ENCODE data around the gene ADGRA1.
"Not testable (repeated sequence)": the region's sequence is repeated elsewhere in the genome, so short reads cannot be mapped to it uniquely, and the experiment has no call there.

The ADGRA1 gene, protein sequence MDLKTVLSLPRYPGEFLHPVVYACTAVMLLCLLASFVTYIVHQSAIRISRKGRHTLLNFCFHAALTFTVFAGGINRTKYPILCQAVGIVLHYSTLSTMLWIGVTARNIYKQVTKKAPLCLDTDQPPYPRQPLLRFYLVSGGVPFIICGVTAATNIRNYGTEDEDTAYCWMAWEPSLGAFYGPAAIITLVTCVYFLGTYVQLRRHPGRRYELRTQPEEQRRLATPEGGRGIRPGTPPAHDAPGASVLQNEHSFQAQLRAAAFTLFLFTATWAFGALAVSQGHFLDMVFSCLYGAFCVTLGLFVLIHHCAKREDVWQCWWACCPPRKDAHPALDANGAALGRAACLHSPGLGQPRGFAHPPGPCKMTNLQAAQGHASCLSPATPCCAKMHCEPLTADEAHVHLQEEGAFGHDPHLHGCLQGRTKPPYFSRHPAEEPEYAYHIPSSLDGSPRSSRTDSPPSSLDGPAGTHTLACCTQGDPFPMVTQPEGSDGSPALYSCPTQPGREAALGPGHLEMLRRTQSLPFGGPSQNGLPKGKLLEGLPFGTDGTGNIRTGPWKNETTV

DNA sequence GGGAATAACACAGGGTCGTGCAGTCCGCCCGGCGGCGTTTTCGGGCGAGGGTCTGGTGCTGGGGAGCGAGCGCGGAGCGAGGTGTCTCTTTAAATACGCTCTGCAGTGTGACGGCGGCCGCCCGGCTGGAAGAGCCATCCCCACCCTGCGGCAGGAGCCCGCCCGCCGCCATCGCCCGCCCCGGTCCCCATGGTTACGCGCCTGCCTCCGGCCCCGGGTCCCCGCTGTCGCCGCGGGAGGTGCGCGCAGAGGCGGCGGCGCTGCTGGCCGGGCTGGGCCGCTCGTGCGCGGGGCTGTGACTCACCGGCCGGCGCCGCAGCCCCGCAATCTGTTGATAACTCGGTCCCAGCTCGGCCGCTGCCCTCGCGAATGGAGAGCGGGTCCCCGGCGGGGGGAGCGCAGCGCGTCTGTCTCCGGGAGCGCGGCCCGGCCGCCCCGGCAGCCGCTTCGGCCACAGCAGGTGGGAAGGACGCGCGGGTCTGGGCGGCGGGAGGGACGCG is at the start of gene ADGRA1:
Gene ADGRA1 (plus strand): TSS at position 246 of the 500 bp plus-strand sequence. CDS start 986 bp downstream, outside the sequence.
- no peak for DNase-seq

DNA sequence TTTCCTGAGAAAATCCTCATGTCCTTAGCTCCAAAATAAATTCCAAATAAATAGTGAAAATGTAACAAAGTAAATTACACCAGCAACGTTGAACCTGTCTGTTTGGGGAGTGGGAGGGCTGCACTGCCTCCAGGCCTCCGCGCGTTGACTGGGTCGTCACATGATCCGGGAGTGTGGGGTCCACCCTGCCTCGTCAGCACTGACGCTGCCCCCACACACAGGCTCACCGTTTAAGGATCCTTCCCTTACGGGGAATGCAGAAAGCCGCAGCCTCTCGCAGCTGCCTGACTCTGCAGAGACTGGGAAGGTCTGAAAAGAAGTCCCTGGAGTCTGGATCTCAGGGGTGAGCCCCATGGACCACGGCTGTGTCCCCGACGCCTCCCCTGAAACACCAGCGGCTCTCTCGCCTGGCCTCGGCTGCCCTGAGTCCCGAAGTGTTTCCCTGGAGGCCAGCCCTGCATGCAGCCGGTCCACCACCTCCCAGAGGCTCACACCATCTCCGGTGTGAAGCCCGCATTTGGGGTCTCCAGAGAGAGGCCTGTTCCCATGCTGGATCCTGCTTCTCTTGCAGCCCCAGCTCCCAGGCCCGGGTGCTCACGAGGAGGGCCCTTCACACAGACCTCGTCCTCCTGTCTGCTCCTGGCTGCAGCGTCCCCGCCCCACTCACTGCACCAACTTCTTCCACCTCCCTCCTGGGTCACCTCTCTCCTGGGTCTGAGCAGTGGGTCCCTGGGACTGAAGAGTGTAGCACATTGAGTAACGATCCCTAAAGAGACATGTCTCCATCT is 49.5 kb upstream of the ADGRA1 start:
- DNase-seq: no peak

DNA sequence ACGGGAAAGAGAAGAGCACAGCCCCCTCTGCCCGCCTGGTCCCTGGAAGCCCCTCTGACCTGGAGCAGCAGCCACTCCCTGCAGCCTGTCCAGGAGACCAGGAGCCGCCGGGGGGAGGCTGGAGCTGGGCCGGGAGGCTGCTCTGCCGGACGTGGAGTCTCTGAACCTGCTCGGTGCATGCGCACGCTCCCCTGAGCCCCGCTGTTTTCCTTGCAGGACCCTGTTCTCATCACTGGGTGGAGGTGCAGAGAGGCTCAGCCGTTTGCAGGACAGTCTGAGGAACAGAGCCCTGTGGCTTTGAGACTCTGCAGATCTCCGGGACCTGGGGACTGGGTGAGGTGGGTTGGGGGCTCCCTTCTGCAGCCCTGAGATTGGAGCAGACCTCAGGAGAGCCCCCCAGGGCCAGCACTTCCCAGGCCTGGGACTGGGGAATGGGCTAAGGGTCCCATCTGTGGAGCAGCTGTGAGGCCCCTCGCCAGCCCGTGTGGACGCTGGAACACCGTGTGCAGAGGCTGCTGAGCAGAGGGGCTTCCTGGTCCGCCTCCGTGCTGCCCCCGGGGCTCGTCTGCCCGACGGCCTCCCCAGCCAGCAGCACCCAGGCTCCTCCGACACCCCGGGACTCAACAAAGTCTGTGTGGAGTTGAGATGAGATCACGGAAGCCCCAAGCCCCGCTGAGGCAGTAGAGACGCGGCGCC is 48.5 kb upstream of the ADGRA1 start:
- DNase-seq: no peak

DNA sequence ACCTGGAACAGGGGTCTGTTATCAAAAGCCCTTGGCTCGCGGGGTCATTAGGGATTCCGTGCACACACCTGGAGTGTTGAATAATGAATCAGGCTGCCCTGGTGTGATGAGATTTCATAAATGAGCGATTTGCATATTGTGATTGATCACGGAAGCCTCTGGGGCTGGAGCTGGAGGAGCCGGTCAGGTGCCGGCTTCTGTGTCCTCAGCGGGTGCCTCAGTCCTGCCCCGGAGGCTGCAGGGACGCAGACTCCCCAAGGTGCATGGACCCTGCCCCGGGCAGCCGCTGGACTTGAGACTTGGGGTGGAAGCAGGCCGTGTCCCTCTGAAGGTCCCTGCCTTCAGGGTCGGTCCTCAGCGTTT is 47.9 kb upstream of the ADGRA1 start:
- DNase-seq: no peak

DNA sequence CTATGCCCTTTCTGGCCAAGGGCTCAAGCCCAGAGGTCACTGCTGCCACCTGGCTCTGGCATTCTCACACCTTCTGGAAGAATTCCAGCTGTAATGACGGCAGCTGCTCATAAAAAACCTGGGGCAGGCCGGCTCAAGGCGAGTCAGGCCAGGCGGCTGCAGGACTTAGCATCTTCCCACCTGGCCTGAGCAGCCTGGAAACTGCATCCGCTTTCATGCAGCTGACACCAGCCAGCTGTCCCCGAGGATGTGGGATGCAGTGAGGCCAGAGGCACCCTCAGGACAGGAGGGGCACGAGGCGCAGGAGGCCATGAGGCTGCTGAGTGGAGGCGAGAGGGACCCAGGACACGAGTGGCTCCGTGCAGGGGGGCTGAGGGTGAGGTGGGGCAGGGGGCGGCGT is 47.5 kb upstream of the ADGRA1 start:
- no peak for DNase-seq

DNA sequence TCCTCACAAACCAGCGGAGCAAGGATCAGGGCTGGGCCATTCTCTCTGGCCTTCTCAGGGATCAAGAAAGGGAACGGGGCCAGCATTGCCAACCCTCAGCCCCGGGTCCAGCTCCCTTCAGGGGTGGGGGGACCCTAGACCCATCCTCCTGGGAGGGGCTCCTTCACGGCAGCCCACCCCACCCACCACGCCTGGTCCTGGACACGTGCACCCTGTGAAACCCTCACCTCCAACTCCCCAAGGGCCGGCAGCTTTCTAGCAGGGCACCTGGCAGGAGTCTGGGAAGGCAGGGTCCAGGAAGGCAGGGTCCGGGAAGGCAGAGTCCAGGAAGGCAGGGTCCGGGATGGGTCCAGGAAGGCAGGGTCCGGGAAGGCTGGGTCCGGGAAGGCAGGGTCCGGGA is 46.6 kb upstream of the ADGRA1 start:
- DNase-seq: no peak

DNA sequence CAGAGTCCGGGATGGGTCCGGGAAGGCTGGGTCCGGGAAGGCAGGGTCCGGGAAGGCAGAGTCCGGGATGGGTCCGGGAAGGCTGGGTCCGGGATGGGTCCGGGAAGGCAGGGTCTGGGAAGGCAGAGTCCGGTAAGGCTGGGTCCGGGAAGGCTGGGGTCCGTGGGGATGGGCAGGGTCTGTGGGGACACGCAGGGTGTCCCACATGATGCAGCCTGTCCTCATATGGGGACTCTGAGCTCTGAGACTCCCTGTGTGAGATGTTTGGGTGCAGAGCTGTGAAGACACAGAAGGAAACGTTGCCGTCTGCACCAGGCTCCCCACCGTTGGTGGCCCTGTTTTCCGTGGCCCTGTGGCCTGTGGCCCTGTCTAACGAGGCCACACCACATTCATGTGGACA is 45.7 kb upstream of the ADGRA1 start:
- no peak for DNase-seq

DNA sequence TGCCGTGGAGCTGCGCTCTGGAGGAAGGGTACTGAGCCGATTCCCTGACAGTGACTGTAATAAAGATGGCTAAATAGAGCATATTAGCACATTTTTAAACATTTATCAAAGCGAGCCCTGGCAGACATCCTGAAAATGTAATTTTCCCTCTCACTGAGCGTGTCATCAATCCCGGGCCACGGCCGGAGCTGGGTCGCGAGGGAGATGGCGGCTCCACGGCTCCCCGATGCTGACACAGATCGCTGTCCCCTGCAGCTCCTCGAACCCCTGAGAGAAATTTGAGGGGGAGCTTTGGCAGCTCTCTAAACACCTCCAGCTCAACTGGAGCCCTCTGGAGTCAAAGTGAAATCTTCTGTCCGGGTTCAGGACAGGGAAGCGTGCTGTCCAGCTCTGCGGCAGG is 44.9 kb upstream of the ADGRA1 start:
- no peak for DNase-seq

DNA sequence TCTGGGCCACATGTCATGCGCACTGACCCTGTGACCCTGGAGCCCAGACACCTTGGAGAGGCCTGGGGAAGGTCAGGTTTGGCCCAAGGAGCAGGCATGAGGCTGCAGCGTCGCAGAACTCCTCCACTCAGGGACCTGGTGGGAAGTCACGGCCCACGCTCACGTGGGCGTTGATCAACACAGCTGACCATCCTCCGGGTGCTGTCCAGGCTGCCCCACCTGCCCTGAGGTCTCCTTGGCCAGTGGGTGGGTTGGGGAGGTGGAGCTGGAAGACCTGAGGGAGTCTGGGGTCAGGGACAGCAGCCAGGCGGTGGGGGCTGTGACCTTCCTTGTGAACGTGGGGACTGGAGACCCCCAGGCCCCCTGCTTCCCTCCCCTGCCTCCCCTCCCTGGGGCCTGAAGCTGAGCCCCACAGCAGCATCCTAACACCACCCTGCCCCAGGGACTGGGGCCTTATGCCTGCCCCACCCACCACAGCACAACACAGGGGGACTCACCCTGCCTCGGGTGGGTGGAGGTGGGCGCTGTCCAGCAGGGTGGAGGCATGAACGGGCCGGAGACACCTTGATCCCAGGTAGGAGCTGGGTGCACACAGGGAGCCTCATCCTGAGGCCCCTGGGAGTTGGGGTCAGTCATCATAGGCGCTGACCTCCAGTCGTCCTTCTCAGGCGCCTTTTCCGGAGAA is 44.0 kb upstream of the ADGRA1 start:
- no peak for DNase-seq

DNA sequence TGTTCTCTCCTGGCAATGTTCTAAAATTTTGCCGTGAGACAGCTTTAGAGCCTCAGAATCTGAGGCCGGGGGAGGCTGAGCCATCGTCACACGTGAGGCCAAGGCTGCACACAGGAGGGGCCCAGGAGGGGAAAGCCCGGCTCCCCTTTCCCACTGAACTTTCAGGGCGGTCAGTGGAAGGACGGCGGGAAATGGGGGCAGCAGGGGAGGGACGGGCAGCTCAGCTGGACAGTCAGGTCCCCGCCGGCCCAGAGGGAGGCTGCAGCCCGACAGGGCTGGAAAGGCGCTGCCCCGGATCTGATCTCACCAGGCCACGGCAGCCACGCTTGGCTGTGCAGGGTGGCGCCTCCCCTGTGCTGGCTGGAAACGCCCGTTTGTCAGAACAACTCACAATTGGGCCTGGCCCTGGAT is 43.3 kb upstream of the ADGRA1 start:
- DNase-seq: no peak

DNA sequence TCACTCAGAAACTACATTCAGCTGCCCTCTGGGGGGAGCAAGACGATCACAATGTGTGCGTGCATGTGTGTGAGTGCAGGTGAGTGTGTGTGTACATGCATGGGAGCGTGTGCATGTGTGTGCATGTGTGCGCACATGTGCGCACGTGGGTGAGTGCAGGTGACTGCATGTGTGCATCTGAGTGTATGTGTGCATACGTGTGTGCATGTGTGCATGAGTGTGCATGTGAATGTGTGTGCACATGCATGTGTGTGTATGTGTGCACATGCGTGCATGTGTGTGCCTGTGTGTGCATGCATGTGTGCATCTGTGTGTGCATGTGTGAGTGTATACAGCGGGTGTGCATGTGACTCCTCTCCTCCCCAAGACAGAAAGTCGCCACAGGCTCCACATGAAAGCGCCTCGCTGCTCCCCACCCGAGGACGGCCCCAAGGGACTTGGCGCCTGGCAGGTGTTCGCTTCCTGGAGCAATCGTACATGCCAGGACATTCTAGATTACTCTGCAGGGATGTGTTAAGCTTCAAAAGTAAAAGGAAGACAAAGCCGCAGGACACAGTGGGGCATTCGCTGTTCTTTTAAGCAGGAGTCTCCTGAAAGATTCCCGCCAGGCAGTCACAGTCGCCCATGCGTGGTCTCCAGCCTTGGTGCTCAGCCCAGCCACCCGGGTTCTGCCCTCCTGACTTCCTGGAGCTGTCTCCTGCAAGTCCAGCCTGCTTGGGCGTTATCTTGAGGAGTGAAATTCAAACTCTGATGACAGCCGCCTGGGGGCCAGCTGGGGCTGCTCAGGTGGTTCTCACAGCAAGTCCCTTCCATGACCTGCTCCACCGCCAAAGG is 42.0 kb upstream of the ADGRA1 start:
- no peak for DNase-seq

DNA sequence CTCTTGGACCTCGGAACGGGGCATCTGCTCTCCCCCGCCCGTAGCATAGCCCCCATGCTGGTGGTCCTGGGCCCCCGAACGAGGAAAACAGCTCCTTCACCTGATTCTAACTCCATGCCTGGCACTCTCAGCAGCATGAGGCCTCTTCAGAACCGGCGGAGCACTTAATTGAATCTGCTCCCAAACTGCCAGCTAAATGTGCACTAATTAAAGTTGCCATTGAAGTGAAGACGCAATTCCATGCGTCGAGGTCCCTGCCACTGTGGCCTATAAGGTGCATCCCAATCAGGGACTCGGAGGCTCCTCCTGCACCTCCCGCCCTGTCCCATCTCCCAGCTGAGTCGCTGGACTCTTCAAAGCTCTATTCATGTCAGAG is 41.3 kb upstream of the ADGRA1 start:
- no peak for DNase-seq

DNA sequence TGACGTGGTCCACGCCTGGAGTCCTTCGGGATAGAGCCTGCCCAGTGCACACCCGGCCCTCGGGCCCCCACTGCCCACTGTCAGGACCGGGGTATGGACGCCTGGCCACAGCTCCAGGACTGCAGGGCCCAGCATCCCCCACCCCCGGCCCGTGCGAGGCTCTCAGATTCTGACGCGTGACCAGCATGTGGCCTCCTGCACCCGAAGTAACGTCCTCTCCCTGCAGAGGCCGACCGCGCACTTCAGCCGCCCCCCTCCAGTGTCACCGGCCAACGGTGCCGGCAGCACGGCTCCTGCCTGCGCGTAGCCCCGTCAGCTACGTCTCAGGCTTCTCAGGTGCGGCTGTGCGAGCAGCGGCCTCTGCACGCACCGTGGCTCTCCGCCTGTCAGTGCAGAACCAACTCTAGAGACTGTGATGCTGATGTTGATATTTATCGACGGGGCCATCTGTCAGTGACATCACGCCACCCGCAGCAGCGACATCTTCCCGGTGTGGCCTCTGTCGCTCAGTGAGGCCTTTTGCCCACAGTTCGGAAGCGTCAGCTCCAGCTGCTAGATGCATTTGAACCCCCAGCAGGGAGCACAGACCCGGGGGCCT is 40.1 kb upstream of the ADGRA1 start:
- DNase-seq: no peak

DNA sequence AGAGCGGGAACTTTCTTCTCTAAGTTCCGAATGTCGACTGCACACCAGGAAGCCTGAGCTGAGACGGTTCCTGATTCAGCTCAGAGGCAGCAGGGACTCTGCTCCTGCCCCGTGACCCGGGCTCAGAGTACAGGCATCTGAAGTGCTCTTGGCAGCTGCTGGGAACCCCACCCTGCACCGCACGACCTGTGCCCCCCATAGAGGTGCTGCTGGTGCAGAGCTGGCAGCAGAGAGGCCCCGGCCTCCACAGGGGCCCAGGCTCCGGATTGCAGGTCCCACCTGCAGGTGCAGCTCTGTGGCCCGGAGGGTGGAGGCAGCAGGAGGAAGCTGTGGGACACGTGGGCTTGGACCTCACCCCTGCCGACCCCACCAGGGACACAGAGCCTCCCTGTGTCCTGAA is 39.5 kb upstream of the ADGRA1 start:
- no peak for DNase-seq

DNA sequence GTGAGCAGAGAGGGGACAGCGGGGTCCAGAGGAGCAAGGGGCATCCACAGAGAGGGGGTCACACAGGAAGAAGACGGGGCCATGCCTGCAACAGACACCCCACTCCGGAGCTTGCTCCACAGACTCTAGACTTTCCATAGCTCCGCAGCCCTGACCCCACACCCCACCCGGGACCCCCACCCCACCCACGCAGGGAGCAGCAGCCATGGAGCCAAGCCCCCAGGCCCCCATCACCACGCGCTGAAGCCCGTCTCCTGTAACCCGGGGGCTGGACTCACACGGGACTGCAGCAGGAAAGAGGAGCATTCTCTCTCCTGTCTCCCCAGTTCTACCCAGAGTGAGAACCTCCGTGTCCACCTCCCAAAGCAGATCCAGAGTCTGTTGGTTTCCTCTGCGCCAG is 38.8 kb upstream of the ADGRA1 start:
- no peak for DNase-seq

DNA sequence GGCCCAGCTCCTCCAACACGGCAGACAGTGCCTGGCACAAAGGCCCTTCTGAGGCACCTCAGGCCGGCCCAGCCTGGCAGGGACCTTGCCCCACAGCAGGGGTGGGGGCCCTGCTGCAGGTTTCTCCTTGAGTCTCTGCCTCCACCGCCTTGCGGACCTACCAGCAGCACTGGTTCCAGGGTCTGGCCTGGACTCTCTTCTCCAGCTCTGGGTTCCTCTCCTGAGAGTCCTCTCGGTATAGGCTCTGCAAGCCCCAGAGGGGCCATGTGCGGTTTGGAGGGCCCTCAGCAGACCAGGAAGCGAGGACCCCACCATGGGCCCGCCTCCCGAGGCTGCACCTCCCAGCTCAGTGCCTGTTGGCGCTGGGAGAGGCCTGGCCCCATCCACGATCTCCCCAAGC is 38.1 kb upstream of the ADGRA1 start:
- no peak for DNase-seq

DNA sequence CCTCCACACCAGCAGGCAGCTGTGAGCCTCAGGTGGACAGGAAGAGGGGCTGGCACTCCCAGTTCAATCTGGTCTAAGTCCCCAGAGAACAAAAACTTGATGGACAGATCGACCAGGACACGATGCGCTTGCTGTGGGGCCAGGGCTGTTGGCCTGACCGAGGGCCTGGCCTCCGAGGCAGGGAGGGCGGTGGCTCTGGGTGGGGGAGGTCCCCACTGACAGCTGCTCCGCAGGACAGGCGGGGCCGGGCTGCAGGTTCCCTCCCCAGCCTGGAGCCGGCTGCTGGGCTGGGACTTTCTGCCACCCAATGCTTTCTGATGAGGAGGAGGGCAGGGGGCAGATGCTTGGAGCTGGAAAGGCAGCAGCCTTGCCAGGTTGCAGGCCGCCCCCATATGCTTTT is 37.4 kb upstream of the ADGRA1 start:
- DNase-seq: no peak

DNA sequence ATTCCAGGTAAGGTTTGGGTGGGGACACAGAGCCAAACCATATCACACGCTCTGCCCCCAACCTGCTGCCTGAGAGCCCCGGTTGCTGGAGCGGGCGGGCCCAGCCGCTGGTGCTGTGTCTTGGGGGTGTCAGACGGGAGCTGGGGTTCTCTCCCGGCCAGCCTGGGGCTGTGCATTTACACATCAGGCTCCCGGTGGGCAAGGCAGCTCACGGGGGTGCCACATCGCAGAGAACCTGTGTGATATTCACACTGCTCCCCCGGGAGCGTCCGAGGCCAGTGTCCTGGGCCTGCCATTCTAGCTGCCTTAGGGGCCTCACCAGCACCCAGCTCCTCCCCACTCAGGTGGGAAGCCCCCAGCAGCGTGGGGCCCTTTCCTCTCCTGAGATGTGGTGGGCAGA is 35.6 kb upstream of the ADGRA1 start:
- DNase-seq: no peak

DNA sequence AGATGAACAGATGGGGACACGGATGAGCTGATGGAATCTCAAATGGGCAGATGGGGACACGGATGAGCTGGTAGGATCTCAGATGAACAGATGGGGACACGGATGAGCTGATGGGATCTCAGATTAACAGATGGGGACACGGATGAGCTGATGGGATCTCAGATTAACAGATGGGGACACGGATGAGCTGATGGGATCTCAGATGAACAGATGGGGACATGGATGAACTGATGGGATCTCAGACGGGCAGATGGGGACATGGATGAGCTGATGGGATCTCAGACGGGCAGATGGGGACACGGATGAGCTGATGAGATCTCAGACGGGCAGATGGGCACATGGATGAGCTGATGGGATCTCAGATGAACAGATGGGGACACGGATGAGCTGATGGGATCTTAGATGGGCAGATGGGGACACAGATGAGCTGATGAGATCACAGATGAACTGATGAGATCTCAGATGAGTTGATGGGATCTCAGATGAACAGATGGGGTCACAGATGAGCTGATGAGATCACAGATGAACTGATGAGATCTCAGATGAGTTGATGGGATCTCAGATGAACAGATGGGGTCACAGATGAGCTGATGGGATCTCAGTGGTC is 34.1 kb upstream of the ADGRA1 start:
- DNase-seq: not testable (repeated sequence)

DNA sequence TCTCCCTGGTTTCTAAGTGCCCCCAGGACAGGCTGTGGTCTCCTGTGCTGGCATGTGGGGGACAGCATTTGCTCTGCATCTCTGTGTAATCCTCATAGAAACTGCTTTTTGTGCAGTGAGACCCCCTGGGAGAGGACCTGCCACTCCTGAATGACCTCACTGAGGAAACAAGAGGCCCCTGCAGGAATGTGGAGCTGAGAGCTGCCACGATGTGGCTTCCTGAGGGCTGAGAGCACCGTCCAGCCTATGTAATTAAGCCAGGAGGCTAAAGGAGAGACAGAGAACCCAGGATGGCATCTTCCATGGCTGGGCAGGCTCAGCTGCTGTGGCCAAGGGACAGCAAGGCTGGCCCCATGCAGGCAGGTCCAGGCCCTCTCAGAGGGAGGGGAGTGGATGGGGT is 32.3 kb upstream of the ADGRA1 start:
- DNase-seq: no peak

DNA sequence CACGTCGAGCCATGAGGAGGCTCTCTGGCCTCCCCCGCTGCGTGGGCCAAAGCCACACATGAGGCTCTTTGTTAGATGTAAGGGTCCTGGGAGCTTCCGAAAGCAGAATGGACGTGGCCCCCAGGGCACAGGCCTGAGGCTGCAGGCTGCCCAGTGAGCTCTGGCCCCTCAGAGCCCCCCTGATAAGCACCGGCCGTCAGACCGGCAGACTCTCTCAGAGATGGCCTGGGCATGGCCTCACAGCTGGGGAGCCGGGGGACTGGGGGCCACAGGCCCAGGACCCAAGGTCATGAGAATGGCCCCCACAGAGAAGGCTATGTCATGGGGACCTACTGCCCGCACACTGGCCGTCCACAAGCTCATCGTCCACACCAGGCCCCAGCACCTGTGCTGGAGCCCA is 31.7 kb upstream of the ADGRA1 start:
- DNase-seq: no peak
